ENCODE measurements around the gene SPG11.

Gene SPG11

DNA sequence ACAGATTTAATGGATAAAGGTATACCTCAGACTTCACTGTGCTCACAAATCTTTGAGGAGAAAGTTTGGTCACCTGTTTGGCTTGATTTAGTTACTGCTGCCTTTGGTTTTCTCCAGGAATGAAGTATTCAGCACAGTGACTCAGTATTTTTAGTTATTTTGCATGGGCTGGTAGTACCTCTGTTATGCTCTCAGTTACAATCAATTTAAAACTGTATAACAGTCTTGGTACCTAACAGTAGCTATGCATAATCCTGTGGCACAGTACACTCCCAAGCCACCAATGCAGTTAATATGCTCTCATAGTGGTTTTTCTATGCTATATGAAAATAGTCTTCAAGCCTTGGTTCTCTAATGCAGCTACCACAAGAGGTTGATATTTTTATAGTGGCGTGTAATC is 138.4 kb downstream of the SPG11 start:
- CTCF ChIA-PET: no interaction called here
- POLR2A ChIA-PET: no interaction called here
- TF ChIP-seq HDGF (IDR thresholded peaks at IDR 0.05; ENCODE audit: borderline replicate concordance) (no peak), TARDBP (IDR thresholded peaks at IDR 0.05) (no peak), LEF1 (IDR thresholded peaks at IDR 0.05; ENCODE audit: borderline replicate concordance) (no peak), SUZ12 (IDR thresholded peaks at IDR 0.05) (no peak), ELF4 (IDR thresholded peaks at IDR 0.05) (no peak), L3MBTL2 (conservative IDR thresholded peaks at IDR 0.05) (no peak), ARNT (IDR thresholded peaks at IDR 0.05) (no peak), FOXM1 (IDR thresholded peaks at IDR 0.05; ENCODE audit: borderline replicate concordance) (no peak), FOXA1 (IDR thresholded peaks at IDR 0.05) (no peak), FOXK2 (IDR thresholded peaks at IDR 0.05) (no peak), NFRKB (IDR thresholded peaks at IDR 0.05) (no peak)
- no peak for DNase-seq (ENCODE audit: extremely low spot score)

GRCh38 chr15:44519537-44519936 is 143.9 kb downstream of the SPG11 start:
- ChIA-PET POLR2A (no interaction called here), CTCF (no interaction called here)

GRCh38 chr15:44516436-44516835 is 147.0 kb downstream of the SPG11 start:
- TF ChIP-seq ZNF384 (IDR thresholded peaks at IDR 0.05) (no peak), CTBP1 (IDR thresholded peaks at IDR 0.05; ENCODE audit: borderline replicate concordance) (no peak), NFRKB (IDR thresholded peaks at IDR 0.05) (no peak), FOXK2 (IDR thresholded peaks at IDR 0.05) (no peak), LEF1 (IDR thresholded peaks at IDR 0.05; ENCODE audit: borderline replicate concordance) (no peak), ELF4 (IDR thresholded peaks at IDR 0.05) (no peak), TARDBP (IDR thresholded peaks at IDR 0.05) (no peak), ARNT (IDR thresholded peaks at IDR 0.05) (no peak), L3MBTL2 (conservative IDR thresholded peaks at IDR 0.05) (no peak), FOXM1 (IDR thresholded peaks at IDR 0.05; ENCODE audit: borderline replicate concordance) (no peak), SUZ12 (IDR thresholded peaks at IDR 0.05) (no peak), BHLHE40 (IDR thresholded peaks at IDR 0.05; ENCODE audit: borderline replicate concordance) (no peak), SP1 (IDR thresholded peaks at IDR 0.05) (no peak), HDGF (IDR thresholded peaks at IDR 0.05; ENCODE audit: borderline replicate concordance) (no peak), PKNOX1 (IDR thresholded peaks at IDR 0.05) (no peak), FOXA1 (IDR thresholded peaks at IDR 0.05) (no peak)
- CTCF ChIA-PET: interaction anchor here (0.6 kb wide), 1 partner anchor 15 kb away, joined by 3 read pairs; no protein-coding TSS in a partner anchor
- DNase-seq (ENCODE audit: extremely low spot score): no peak
- POLR2A ChIA-PET: no interaction called here

More at GRCh38 chr15:44519537-44519936, 143.9 kb downstream of the SPG11 start:
- TF ChIP-seq CTBP1 (IDR thresholded peaks at IDR 0.05; ENCODE audit: borderline replicate concordance): no peak
- no peak for TF ChIP-seq ARNT (IDR thresholded peaks at IDR 0.05)
- no peak for TF ChIP-seq PKNOX1 (IDR thresholded peaks at IDR 0.05)
- TF ChIP-seq SUZ12 (IDR thresholded peaks at IDR 0.05): no peak
- no peak for TF ChIP-seq L3MBTL2 (conservative IDR thresholded peaks at IDR 0.05)
- no peak for TF ChIP-seq HDGF (IDR thresholded peaks at IDR 0.05; ENCODE audit: borderline replicate concordance)
- no peak for TF ChIP-seq SP1 (IDR thresholded peaks at IDR 0.05)
- TF ChIP-seq TARDBP (IDR thresholded peaks at IDR 0.05): no peak
- no peak for TF ChIP-seq ELF4 (IDR thresholded peaks at IDR 0.05)
- no peak for TF ChIP-seq ZNF384 (IDR thresholded peaks at IDR 0.05)
- no peak for TF ChIP-seq FOXM1 (IDR thresholded peaks at IDR 0.05; ENCODE audit: borderline replicate concordance)
- TF ChIP-seq FOXA1 (IDR thresholded peaks at IDR 0.05): no peak
- TF ChIP-seq LEF1 (IDR thresholded peaks at IDR 0.05; ENCODE audit: borderline replicate concordance): no peak
- TF ChIP-seq FOXK2 (IDR thresholded peaks at IDR 0.05): no peak
- TF ChIP-seq BHLHE40 (IDR thresholded peaks at IDR 0.05; ENCODE audit: borderline replicate concordance): no peak
- no peak for DNase-seq (ENCODE audit: extremely low spot score)

Measured in HEK293T (cell line).